Measurements from ENCODE around the gene NRDC. TPM values are rescaled to one million over a fixed set of nuclear protein-coding genes. Genes with fewer than 3 reads are reported as not detected.
"Not testable (repeated sequence)": the region's sequence is repeated elsewhere in the genome, so short reads cannot be mapped to it uniquely, and the experiment has no call there.

Gene NRDC
- total RNA-seq, 1 experiment from 2014 or later = 182 TPM

GRCh38 chr1:51897699-51898031, 19.1 kb upstream of the NRDC start (continued):
- TF ChIP-seq REST (IDR thresholded peaks at IDR 0.05; ENCODE audit: low read depth) (no peak), POLR2A (IDR thresholded peaks at IDR 0.05; ENCODE audit: borderline replicate concordance, extremely low read depth, insufficient read depth, insufficient read length) (no peak)

GRCh38 chr1:51894748-51895147, 16.2 kb upstream of the NRDC start:
- H3K9me2 ChIP-seq (ENCODE audit: insufficient read depth); H4K20me1 ChIP-seq (ENCODE audit: insufficient read depth); H3K9me3 ChIP-seq (ENCODE audit: control insufficient read depth in 1 of 2, insufficient read depth in 1 of 2, low read depth in 1 of 2, low read length in 2 of 2); H3K27ac ChIP-seq (ENCODE audit: low read depth, low read length); H2AFZ ChIP-seq (ENCODE audit: low read depth, low read length, poor library complexity, severe bottlenecking); POLR2A ChIA-PET; H3K79me2 ChIP-seq (ENCODE audit: insufficient read depth, low read length); H3K36me3 ChIP-seq (ENCODE audit: control insufficient read depth in 1 of 2, insufficient read depth in 2 of 2, low read length in 2 of 2); H3K9ac ChIP-seq (ENCODE audit: low read length); H3K4me3 ChIP-seq (replicated peaks in 1 of 2; ENCODE audit: low read depth in 1 of 2, low read length in 2 of 2); H3K4me2 ChIP-seq (ENCODE audit: low read length); CTCF ChIA-PET; ATAC-seq; H3K27me3 ChIP-seq (ENCODE audit: insufficient read depth, low read length); RAD21 ChIA-PET (ENCODE audit: low non-redundant PET in 1 of 2, low total read pairs in 2 of 2, uncharacterized antibody in 2 of 2, unreplicated experiment in 2 of 2); BruUV-seq (replicated peaks); DNase-seq (ENCODE audit: low read depth, low spot score): not testable (repeated sequence)
- intact Hi-C loops (cut with micrococcal nuclease) = loop anchor here (10.0 kb wide), 1 partner anchor 450 kb away; no protein-coding TSS in a partner anchor
- peaks cover 14 to 36% of the 10 kb centered on the region in 2 experiments for H3K4me1 ChIP-seq (ENCODE audit: control insufficient read depth in 1 of 2, insufficient read depth in 2 of 2, low read length in 2 of 2)

- DNase-seq (ENCODE audit: low read depth, low spot score) (no peak), ATAC-seq (peak; percentile 24)
- TF ChIP-seq CTCF (IDR thresholded peaks at IDR 0.05 in 2 of 3, conservative IDR thresholded peaks at IDR 0.05 in 1 of 3; ENCODE audit: borderline replicate concordance in 1 of 3, insufficient read depth in 1 of 3, low read depth in 2 of 3, low read length in 2 of 3) (no peak), JUND (IDR thresholded peaks at IDR 0.05) (no peak), TCF7L2 (IDR thresholded peaks at IDR 0.05; ENCODE audit: borderline replicate concordance, extremely low read depth, insufficient read depth, insufficient read length) (no peak)
- BruUV-seq (replicated peaks) = no TSS peak
- H3K36me3 ChIP-seq (ENCODE audit: control insufficient read depth in 1 of 2, insufficient read depth in 2 of 2, low read length in 2 of 2) = no peaks in the 10 kb centered on the region
- H3K4me1 ChIP-seq (ENCODE audit: control insufficient read depth in 1 of 2, insufficient read depth in 2 of 2, low read length in 2 of 2) = peaks cover 9 to 20% of the 10 kb centered on the region in 2 experiments; a peak in 3 of 4 replicates
- H3K4me3 ChIP-seq (replicated peaks in 1 of 2; ENCODE audit: low read depth in 1 of 2, low read length in 2 of 2) = peak overlapping the region; percentile 74 to 80
- H3K27me3 ChIP-seq (ENCODE audit: insufficient read depth, low read length) = no peaks in the 10 kb centered on the region
- H3K9ac ChIP-seq (ENCODE audit: low read length) = peak overlapping the region; percentile 100
- no peak overlapping the region for H2AFZ ChIP-seq (ENCODE audit: low read depth, low read length, poor library complexity, severe bottlenecking)
- POLR2A ChIA-PET = no interaction called here
- intact Hi-C loops (cut with micrococcal nuclease) = no loop called here
- H3K27ac ChIP-seq (ENCODE audit: low read depth, low read length) = peak overlapping the region; percentile 89
- peak overlapping the region; percentile 96 for H3K4me2 ChIP-seq (ENCODE audit: low read length)
- CTCF ChIA-PET = no interaction called here
- RAD21 ChIA-PET (ENCODE audit: low non-redundant PET in 1 of 2, low total read pairs in 2 of 2, uncharacterized antibody in 2 of 2, unreplicated experiment in 2 of 2) = no interaction called here
- H3K9me3 ChIP-seq (ENCODE audit: control insufficient read depth in 1 of 2, insufficient read depth in 1 of 2, low read depth in 1 of 2, low read length in 2 of 2) = no peaks in the 10 kb centered on the region
- no peaks in the 10 kb centered on the region for H3K9me2 ChIP-seq (ENCODE audit: insufficient read depth)
- H4K20me1 ChIP-seq (ENCODE audit: insufficient read depth) = no peaks in the 10 kb centered on the region
- H3K79me2 ChIP-seq (ENCODE audit: insufficient read depth, low read length) = peaks cover 52% of the 10 kb centered on the region
Measured at GRCh38 chr1:51878308-51878615, 265 bp downstream of the NRDC start.
